HG02642 (cell line): Measurements from ENCODE around the gene CENPI.
"Not testable (repeated sequence)": the region's sequence is repeated elsewhere in the genome, so short reads cannot be mapped to it uniquely, and the experiment has no call there.

Experiments used
- ATAC-seq: cut with Tn5 transposase; IDR thresholded peaks from one replicate; pipeline ENCODE4 v1.9.1; 2021; ENCODE audit warnings: mild to moderate bottlenecking; ENCODE audit not compliant: unreplicated experiment, poor library complexity

Gene CENPI

GRCh38 chrX:101097546-101098453 lies at the start of gene CENPI:
Gene CENPI, plus strand, starts transcription at chrX:101098204. Its CDS starts 2,867 bp downstream, at chrX:101101071.
- peak; percentile 100 for ATAC-seq

- peak; percentile 12 for ATAC-seq
These were observed 46.9 kb upstream of the CENPI start for GRCh38 chrX:101051153-101051548.

- peak; percentile 97 for ATAC-seq
These were observed 46.3 kb upstream of the CENPI start, which contains the start of gene TRMT2B for GRCh38 chrX:101051549-101052302. Gene TRMT2B, minus strand, starts transcription at chrX:101052111. Its CDS starts 9,822 bp downstream, at chrX:101042289.

DNA sequence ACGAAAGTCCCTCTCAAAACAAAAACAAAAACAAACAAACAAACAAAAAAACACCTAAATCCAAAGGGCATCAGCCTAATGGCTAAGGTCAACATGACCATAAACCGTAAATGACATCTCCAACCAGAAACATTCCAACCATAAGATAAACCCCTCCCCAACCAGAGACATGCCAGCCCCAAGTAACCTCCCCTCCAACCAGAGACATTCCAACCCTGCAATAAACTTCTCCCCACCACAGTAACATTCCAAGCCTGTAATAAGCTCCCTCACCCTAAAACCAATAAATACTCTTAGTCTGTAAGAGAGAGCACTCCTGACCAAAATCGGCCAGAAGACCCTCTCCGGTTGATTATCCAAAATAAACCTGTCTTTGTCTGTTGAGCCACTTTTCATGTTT lies 41.5 kb upstream of the CENPI start:
- not testable (repeated sequence) for ATAC-seq

DNA sequence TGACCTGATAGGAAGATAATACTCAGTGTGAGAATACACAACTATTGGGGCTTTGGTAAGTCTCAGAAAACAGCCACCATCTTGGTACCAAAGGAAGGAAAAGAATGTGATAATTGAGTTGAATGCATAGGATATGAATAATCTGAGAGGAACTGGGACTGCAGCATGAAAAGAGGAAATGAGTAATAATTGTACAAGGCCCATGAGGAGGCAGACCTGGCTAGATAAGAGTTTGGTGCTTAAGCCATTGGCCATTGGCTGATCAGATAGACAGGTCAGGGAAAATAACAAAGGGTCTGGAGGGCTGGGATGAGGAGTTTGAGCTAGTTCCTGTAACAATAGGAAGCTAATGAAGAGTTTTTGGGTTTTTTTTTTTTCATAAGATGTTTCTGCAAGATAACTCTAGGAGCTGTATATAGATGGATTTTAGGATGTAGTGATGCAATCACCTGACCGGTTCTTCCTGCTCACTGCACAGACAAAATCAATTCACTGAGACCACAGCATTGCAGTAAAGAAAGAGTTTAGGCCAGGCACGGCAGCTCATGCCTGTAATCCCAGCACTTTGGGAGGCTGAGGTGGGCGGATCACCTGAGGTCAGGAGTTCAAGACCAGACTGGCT lies 40.8 kb upstream of the CENPI start:
- ATAC-seq: peak; percentile 85

DNA sequence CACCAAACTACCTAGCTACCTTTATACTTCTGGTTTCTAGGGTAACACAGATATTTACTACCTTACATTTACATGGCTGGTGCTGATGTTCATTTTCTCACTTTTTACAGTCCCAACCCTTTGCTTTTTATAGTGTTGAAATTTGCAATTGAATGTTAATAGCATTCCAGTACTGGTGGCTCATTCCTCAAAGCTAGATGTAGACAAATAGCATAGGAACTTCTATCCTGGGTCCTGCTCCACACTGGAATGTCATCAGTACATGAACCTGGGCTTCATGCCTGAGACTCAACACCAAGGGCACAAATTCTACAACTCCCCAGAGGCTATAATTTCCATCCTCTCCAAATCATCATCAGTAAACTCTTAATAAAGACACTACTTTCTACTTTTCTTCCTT lies 35.8 kb upstream of the CENPI start:
- no peak for ATAC-seq

DNA sequence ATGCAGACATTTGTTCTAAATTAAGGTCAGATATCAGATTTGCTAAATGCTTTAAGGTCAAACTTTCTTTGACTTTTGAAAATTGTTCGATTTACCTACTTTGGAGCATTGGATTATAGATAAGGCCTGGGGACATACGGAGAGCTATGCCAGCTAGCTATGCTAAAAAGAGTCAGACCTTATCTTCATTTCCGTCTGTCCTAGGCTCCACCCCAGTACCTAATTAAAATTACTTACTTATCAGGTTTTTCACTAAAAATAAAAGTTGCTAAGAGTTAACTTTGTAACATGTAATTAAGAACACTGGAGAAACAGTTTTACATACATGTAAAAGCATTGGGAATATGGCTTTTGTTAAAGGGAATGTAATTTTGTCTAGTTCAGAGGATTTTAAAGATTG lies 26.4 kb upstream of the CENPI start:
- no peak for ATAC-seq

DNA sequence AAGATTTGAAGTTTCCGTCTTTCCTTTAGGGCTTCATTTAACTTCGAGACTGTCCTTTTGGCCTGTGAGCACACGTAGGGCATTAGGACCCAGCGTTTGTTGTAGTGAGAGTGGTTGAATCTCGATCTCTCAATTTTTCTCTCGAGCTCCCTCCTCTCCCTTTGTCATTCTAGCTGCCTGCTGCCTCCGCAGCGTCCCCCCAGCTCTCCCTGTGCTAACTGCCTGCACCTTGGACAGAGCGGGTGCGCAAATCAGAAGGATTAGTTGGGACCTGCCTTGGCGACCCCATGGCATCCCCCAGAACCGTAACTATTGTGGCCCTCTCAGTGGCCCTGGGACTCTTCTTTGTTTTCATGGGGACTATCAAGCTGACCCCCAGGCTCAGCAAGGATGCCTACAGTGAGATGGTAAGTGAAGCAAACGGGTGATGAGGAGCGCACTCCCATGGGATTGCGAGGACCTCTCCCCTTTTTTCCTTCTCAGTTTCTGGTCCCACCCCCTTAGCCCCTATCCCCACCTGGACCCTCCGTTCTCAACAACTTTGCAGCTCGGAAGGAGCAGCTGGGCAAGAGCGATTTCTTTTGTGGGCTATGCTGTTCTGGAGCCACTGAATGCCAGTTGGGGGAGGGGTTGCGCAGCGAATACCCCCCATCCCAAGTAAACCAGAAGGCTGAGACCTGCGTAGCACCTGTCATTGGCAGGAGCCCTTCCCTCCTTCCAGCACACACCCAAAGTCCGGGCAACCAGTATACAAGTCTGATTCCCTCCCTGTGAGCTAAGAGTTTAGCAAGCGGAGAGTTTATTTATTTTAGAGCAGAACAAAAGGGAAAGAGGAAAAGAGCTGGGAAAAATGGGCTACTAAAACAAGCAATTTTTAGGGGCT lies 19.0 kb upstream of the CENPI start, which contains the start of gene TMEM35A:
Gene TMEM35A, plus strand, starts transcription at position 164 of the 883 bp plus-strand sequence. Its CDS starts 124 bp downstream, at position 288.
- no peak for ATAC-seq

- no peak for ATAC-seq
These were observed 18.2 kb upstream of the CENPI start for GRCh38 chrX:101079736-101080270.

DNA sequence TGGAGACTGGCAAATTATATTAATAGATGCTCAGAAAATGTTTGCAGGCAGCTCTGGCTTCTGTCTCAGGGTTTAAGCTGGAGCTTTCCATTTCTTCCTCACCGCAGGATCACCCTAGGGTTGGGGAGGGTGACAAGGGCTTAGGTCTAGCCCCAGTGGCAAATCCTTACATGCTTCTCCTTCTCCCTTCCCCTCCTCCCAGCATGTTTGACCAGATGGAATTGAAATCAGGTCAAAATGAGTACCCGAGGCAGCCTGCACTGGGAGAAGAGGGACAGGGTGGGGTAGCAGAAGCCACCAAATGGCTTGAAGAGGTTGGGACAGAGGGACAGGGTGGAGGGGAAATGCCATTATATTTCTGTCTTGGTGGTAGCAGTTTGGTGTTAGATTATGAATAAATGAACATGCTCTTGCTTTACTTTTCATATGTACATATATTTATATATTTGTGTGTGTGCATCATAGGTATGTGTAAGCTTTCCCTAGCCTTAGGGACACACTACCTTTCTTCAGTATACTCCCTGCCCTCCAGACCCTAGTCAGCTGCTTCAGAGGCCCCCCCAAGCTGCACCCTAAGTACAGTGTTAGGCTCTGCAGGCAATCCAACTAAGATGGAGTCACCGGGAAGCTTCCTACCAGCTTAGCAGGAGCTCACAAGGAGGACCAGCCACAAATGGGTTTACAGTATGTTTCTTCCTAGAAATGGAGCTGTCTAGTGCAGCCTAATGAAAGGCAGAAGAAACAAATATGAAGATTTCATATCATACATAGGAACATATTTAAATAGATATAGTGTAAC lies 17.5 kb upstream of the CENPI start:
- no peak for ATAC-seq

GRCh38 chrX:101081231-101081630 lies 16.8 kb upstream of the CENPI start:
- no peak for ATAC-seq

- no peak for ATAC-seq
These were observed 6.2 kb upstream of the CENPI start for GRCh38 chrX:101091817-101092216.

- ATAC-seq: no peak
These were observed 10.3 kb downstream of the CENPI start for GRCh38 chrX:101108284-101108683.

- ATAC-seq: no peak
These were observed 19.7 kb downstream of the CENPI start for GRCh38 chrX:101117701-101118100.

GRCh38 chrX:101136235-101136634 lies 38.2 kb downstream of the CENPI start:
- ATAC-seq: no peak
